ENCODE data around the gene SLC6A16. TPM values are rescaled to one million over a fixed set of nuclear protein-coding genes. Genes with fewer than 3 reads are reported as not detected.

Gene SLC6A16
- total RNA-seq, 1 donor from 2014 or later, result 5.3 TPM

GRCh38 chr19:49343123-49343522 is 18.1 kb upstream of the SLC6A16 start:
- peaks cover 55% of the 10 kb centered on the region for H3K36me3 Mint-ChIP-seq (ENCODE audit: unreplicated experiment)
- TF ChIP-seq CTCF (IDR thresholded peaks at IDR 0.05), result no peak
- no peaks in the 10 kb centered on the region for H3K9me3 Mint-ChIP-seq (ENCODE audit: unreplicated experiment)
- H3K27ac Mint-ChIP-seq (ENCODE audit: unreplicated experiment), result no peak overlapping the region
- no peaks in the 10 kb centered on the region for H3K27me3 Mint-ChIP-seq (ENCODE audit: unreplicated experiment)
- H3K4me1 Mint-ChIP-seq (ENCODE audit: unreplicated experiment), result peaks cover 3% of the 10 kb centered on the region
- DNase-seq (ENCODE audit: extremely low spot score, unreplicated experiment), result no peak
- H3K4me3 Mint-ChIP-seq (ENCODE audit: unreplicated experiment), result no peak overlapping the region

GRCh38 chr19:49342291-49342721 is 17.3 kb upstream of the SLC6A16 start:
- Mint-ChIP-seq H3K4me3 (ENCODE audit: unreplicated experiment) (no peak overlapping the region), H3K27me3 (ENCODE audit: unreplicated experiment) (no peaks in the 10 kb centered on the region), H3K4me1 (ENCODE audit: unreplicated experiment) (peaks cover 3% of the 10 kb centered on the region), H3K9me3 (ENCODE audit: unreplicated experiment) (no peaks in the 10 kb centered on the region), H3K27ac (ENCODE audit: unreplicated experiment) (no peak overlapping the region), H3K36me3 (ENCODE audit: unreplicated experiment) (peaks cover 51% of the 10 kb centered on the region)
- no peak for DNase-seq (ENCODE audit: extremely low spot score, unreplicated experiment)
- TF ChIP-seq CTCF (IDR thresholded peaks at IDR 0.05), result no peak

- H3K27me3 Mint-ChIP-seq (ENCODE audit: unreplicated experiment), result no peaks in the 10 kb centered on the region
- H3K27ac Mint-ChIP-seq (ENCODE audit: unreplicated experiment), result no peak overlapping the region
- no peak for DNase-seq (ENCODE audit: extremely low spot score, unreplicated experiment)
- peaks cover 45% of the 10 kb centered on the region for H3K36me3 Mint-ChIP-seq (ENCODE audit: unreplicated experiment)
- H3K9me3 Mint-ChIP-seq (ENCODE audit: unreplicated experiment), result no peaks in the 10 kb centered on the region
- H3K4me1 Mint-ChIP-seq (ENCODE audit: unreplicated experiment), result peaks cover 3% of the 10 kb centered on the region
- no peak for TF ChIP-seq CTCF (IDR thresholded peaks at IDR 0.05)
- H3K4me3 Mint-ChIP-seq (ENCODE audit: unreplicated experiment), result no peak overlapping the region
Measured at GRCh38 chr19:49340865-49341718, 16.1 kb upstream of the SLC6A16 start.

- no peak for TF ChIP-seq CTCF (IDR thresholded peaks at IDR 0.05)
- H3K27me3 Mint-ChIP-seq (ENCODE audit: unreplicated experiment), result no peaks in the 10 kb centered on the region
- peaks cover 3% of the 10 kb centered on the region for H3K4me1 Mint-ChIP-seq (ENCODE audit: unreplicated experiment)
- H3K4me3 Mint-ChIP-seq (ENCODE audit: unreplicated experiment), result no peak overlapping the region
- DNase-seq (ENCODE audit: extremely low spot score, unreplicated experiment), result no peak
- H3K36me3 Mint-ChIP-seq (ENCODE audit: unreplicated experiment), result peaks cover 41% of the 10 kb centered on the region
- no peaks in the 10 kb centered on the region for H3K9me3 Mint-ChIP-seq (ENCODE audit: unreplicated experiment)
- no peak overlapping the region for H3K27ac Mint-ChIP-seq (ENCODE audit: unreplicated experiment)
Measured at GRCh38 chr19:49340069-49340864, 15.3 kb upstream of the SLC6A16 start.
